GM18867 (cell line): Measurements from ENCODE around the gene KCNMA1.
"Not testable (repeated sequence)": the region's sequence is repeated elsewhere in the genome, so short reads cannot be mapped to it uniquely, and the experiment has no call there.

Experiments used
- ATAC-seq: cut with Tn5 transposase; IDR thresholded peaks from one replicate; pipeline ENCODE4 v1.9.1; 2021; ENCODE audit warnings: mild to moderate bottlenecking, moderate library complexity; ENCODE audit not compliant: unreplicated experiment

KCNMA1 gene

GRCh38 chr10:77406764-77407430 is 230.7 kb downstream of the KCNMA1 start:
- no peak for ATAC-seq

GRCh38 chr10:77405771-77406241 is 231.8 kb downstream of the KCNMA1 start:
- ATAC-seq: no peak

GRCh38 chr10:77404810-77405209 is 232.8 kb downstream of the KCNMA1 start:
- no peak for ATAC-seq

- no peak for ATAC-seq
Observed at GRCh38 chr10:77403761-77404160, 233.8 kb downstream of the KCNMA1 start.

GRCh38 chr10:77401683-77402082 is 235.9 kb downstream of the KCNMA1 start:
- no peak for ATAC-seq

- ATAC-seq: no peak
Observed at GRCh38 chr10:77400033-77400432, 237.6 kb downstream of the KCNMA1 start.

GRCh38 chr10:77398986-77399755 is 238.4 kb downstream of the KCNMA1 start:
- no peak for ATAC-seq

- no peak for ATAC-seq
Observed at GRCh38 chr10:77398558-77398957, 239.1 kb downstream of the KCNMA1 start.

GRCh38 chr10:77397103-77397502 is 240.5 kb downstream of the KCNMA1 start:
- ATAC-seq: no peak

- ATAC-seq: no peak
Observed at GRCh38 chr10:77396290-77396689, 241.3 kb downstream of the KCNMA1 start.

- no peak for ATAC-seq
Observed at GRCh38 chr10:77393821-77394501, 243.6 kb downstream of the KCNMA1 start.

- no peak for ATAC-seq
Observed at GRCh38 chr10:77393411-77393810, 244.2 kb downstream of the KCNMA1 start.

GRCh38 chr10:77392851-77393250 is 244.8 kb downstream of the KCNMA1 start:
- ATAC-seq: no peak

- ATAC-seq: no peak
Observed at GRCh38 chr10:77392236-77392721, 245.3 kb downstream of the KCNMA1 start.

GRCh38 chr10:77391605-77392235 is 245.9 kb downstream of the KCNMA1 start:
- no peak for ATAC-seq

GRCh38 chr10:77390481-77390891 is 247.1 kb downstream of the KCNMA1 start:
- ATAC-seq: no peak

GRCh38 chr10:77388571-77389100 is 249.0 kb downstream of the KCNMA1 start:
- no peak for ATAC-seq

GRCh38 chr10:77387701-77388100 is 249.9 kb downstream of the KCNMA1 start:
- ATAC-seq: not testable (repeated sequence)

- ATAC-seq: no peak
Observed at GRCh38 chr10:77387247-77387646, 250.4 kb downstream of the KCNMA1 start.

- no peak for ATAC-seq
Observed at GRCh38 chr10:77386838-77387237, 250.8 kb downstream of the KCNMA1 start.

GRCh38 chr10:77386365-77386764 is 251.2 kb downstream of the KCNMA1 start:
- ATAC-seq: no peak
